HepG2 (cell line): ENCODE measurements around the gene UST. TPM values are rescaled to one million over a fixed set of nuclear protein-coding genes. Genes with fewer than 3 reads are reported as not detected.

Experiments used
- ATAC-seq: fragments of 200-7000 bp; cut with Tn5 transposase; 3 replicates; pipeline ENCODE4 v1.9.1; 2020; ENCODE audit warnings: mild to moderate bottlenecking, moderate library complexity
- BruUV-seq: library from RNA; stranded (reverse); fragments of 400-500 nt; replicated peaks from 2 replicates; lab custom pipeline; 2021; lab: Mats Ljungman, UMichigan
- CTCF ChIA-PET: fragments of 300-600 bp; formaldehyde crosslinking; extraction: SDS; loops from one replicate; lab custom pipeline; 2021; ENCODE audit warnings: low total read pairs, inconsistent platforms, low intra/inter-chr PET ratio; lab: Yijun Ruan, JAX
- POLR2A ChIA-PET: fragments of 350-600 bp; sonication (Branson Sonifier 250); formaldehyde crosslinking; loops from one replicate; lab custom pipeline; 2020; ENCODE audit warnings: antibody characterized with exemption, inconsistent platforms; lab: Yijun Ruan, JAX
- DNase-seq: peaks from one replicate; pipeline ENCODE4 v3.0.0-alpha.2; 2015; ENCODE audit warnings: low spot score
- FAIRE-seq: peaks from 3 replicates; lab custom pipeline; 2011; peaks lifted over from hg19 to GRCh38; lab: Jason Lieb, UNC
- H2AFZ ChIP-seq: one replicate; pipeline ENCODE4 v1.6.1; 2011; ENCODE audit warnings: low read length, inconsistent platforms
- H3K27ac ChIP-seq: fragments of 300-600 bp; 3 replicates; pipeline ENCODE4 v1.8.0; 2011; ENCODE audit warnings: mixed run types, mild to moderate bottlenecking, mixed read lengths, low read length, inconsistent platforms; ENCODE audit not compliant: insufficient read depth; ENCODE audit errors: extremely low read length
- H3K27me3 ChIP-seq, 2 experiments: fragments of 200-600 bp in 1 of 2; 2 replicates in 1 of 2; 3 replicates in 1 of 2; pipeline versions ENCODE4 v1.6.0 to v1.8.0; 2011; ENCODE audit warnings: low read length in 2 of 2, mild to moderate bottlenecking in 2 of 2, moderate library complexity in 2 of 2, inconsistent platforms in 1 of 2; ENCODE audit not compliant: insufficient read depth in 2 of 2, control insufficient read depth in 1 of 2
- H3K36me3 ChIP-seq, 2 experiments: fragments of 200-600 bp in 1 of 2; replicated peaks in 1 of 2; 2 replicates in 1 of 2; 3 replicates in 1 of 2; pipeline versions ENCODE4 v1.5.1 to v1.8.0; 2011; ENCODE audit warnings: low read length in 2 of 2, inconsistent platforms in 1 of 2; ENCODE audit not compliant: insufficient read depth in 2 of 2, control insufficient read depth in 1 of 2
- H3K4me1 ChIP-seq: 2 replicates; pipeline ENCODE4 v1.5.1; 2012; ENCODE audit warnings: low read length, inconsistent platforms; ENCODE audit not compliant: insufficient read depth
- H3K4me2 ChIP-seq: 2 replicates; pipeline ENCODE4 v1.6.0; 2011; ENCODE audit warnings: low read depth, low read length, inconsistent platforms
- H3K4me3 ChIP-seq, 3 experiments: fragments of 200-600 bp in 1 of 3; sonication (generic), shearing (Covaris generic) in 1 of 3; replicated peaks in 1 of 3; 2 replicates each; pipeline ENCODE4 v1.5.1; 2011 to 2016; ENCODE audit warnings: low read length in 3 of 3, inconsistent platforms in 2 of 3, low read depth in 2 of 3, mild to moderate bottlenecking in 2 of 3, control low read depth in 1 of 3, mixed read lengths in 1 of 3; ENCODE audit not compliant: insufficient read depth in 1 of 3
- H3K79me2 ChIP-seq: one replicate; pipeline ENCODE4 v1.6.1; 2011; ENCODE audit warnings: low read length, inconsistent platforms; ENCODE audit not compliant: insufficient read depth
- H3K9ac ChIP-seq: 2 replicates; pipeline ENCODE4 v1.6.0; 2011; ENCODE audit warnings: mild to moderate bottlenecking, low read depth, low read length, inconsistent platforms; ENCODE audit not compliant: insufficient read depth
- H3K9me3 ChIP-seq: 2 replicates; pipeline ENCODE4 v1.5.1; 2012; ENCODE audit warnings: mild to moderate bottlenecking, low read length
- H4K20me1 ChIP-seq: 2 replicates; pipeline ENCODE4 v1.6.0; 2011; ENCODE audit warnings: inconsistent platforms, mild to moderate bottlenecking, low read length, moderate library complexity; ENCODE audit not compliant: insufficient read depth
- BRD4 ChIP-seq: sonication (generic); formaldehyde crosslinking; IDR thresholded peaks from 2 replicates; pipeline ENCODE4 v1.4.0; 2020; ENCODE audit warnings: missing genetic modification reagents
- EZH2 ChIP-seq: conservative IDR thresholded peaks from 2 replicates; pipeline ENCODE4 v1.6.1; 2012; ENCODE audit warnings: mild to moderate bottlenecking, low read depth, low read length, moderate library complexity
- FIP1L1 ChIP-seq: fragments of 200-400 bp; formaldehyde crosslinking; IDR thresholded peaks from 2 replicates; pipeline ENCODE4 v1.6.1; 2018; ENCODE audit warnings: low read depth, mild to moderate bottlenecking, low read length, moderate library complexity, borderline replicate concordance; ENCODE audit not compliant: insufficient read depth
- HMG20B ChIP-seq: conservative IDR thresholded peaks from 2 replicates; pipeline ENCODE4 v1.6.1; 2016; ENCODE audit warnings: missing genetic modification reagents, missing compliant biosample characterization
- MEIS2 ChIP-seq: sonication (generic); formaldehyde crosslinking; IDR thresholded peaks from 2 replicates; pipeline ENCODE4 v1.9.0; 2021; ENCODE audit warnings: mild to moderate bottlenecking, missing genetic modification reagents
- PAWR ChIP-seq: sonication (generic); formaldehyde crosslinking; IDR thresholded peaks from 2 replicates; pipeline ENCODE4 v1.4.0; 2020; ENCODE audit warnings: missing genetic modification reagents, mild to moderate bottlenecking, borderline replicate concordance
- SIX4 ChIP-seq: sonication (generic); formaldehyde crosslinking; IDR thresholded peaks from 2 replicates; pipeline ENCODE4 v1.4.0; 2020; ENCODE audit warnings: missing genetic modification reagents
- SP140L ChIP-seq: sonication (generic); formaldehyde crosslinking; IDR thresholded peaks from 2 replicates; pipeline ENCODE4 v1.4.0; 2020; ENCODE audit warnings: missing genetic modification reagents, borderline replicate concordance
- ZBTB20 ChIP-seq: sonication (generic); formaldehyde crosslinking; IDR thresholded peaks from 2 replicates; pipeline ENCODE4 v1.8.1; 2023; ENCODE audit warnings: missing genetic modification reagents, low read depth, mild to moderate bottlenecking, borderline replicate concordance
- ZNF317 ChIP-seq: sonication (generic); formaldehyde crosslinking; IDR thresholded peaks from 2 replicates; pipeline ENCODE4 v1.5.0; 2020; ENCODE audit warnings: mild to moderate bottlenecking, missing genetic modification reagents
- ZNF550 ChIP-seq: sonication (generic); formaldehyde crosslinking; IDR thresholded peaks from 2 replicates; pipeline ENCODE4 v1.4.0; 2020; ENCODE audit warnings: mild to moderate bottlenecking, missing genetic modification reagents, borderline replicate concordance
- ZNF776 ChIP-seq: sonication (generic); formaldehyde crosslinking; IDR thresholded peaks from 2 replicates; pipeline ENCODE4 v1.4.0; 2020; ENCODE audit warnings: mild to moderate bottlenecking, missing genetic modification reagents
- ZNF883 ChIP-seq: sonication (generic); formaldehyde crosslinking; IDR thresholded peaks from 2 replicates; pipeline ENCODE4 v1.5.1; 2020; ENCODE audit warnings: mild to moderate bottlenecking, missing genetic modification reagents; ENCODE audit errors: not compliant biosample characterization
- WGBS: methylation state at CpG from one replicate; pipeline ENCODE4 v1.1.6; 2017; ENCODE audit warnings: low lambda C conversion rate; 5-methylcytosine and 5-hydroxymethylcytosine counted together
- in situ Hi-C: cut with HindIII; loops from 2 replicates; pipeline ENCODE4 v1.10.0; 2017; ENCODE audit warnings: low pct_unique_long_range_greater_than_20kb; ENCODE audit not compliant: extremely low pct_ligation_motif_present
- intact Hi-C: fragments of 100-400 bp; cut with micrococcal nuclease; formaldehyde crosslinking; loops from one replicate; pipeline ENCODE4 v1.10.0; 2022; ENCODE audit not compliant: unreplicated experiment
- polyA plus RNA-seq, 8 experiments: library from polyadenylated mRNA; depleted of rRNA in 3 of 8; stranded (reverse) in 7 of 8; unstranded in 1 of 8; fragments of >200 nt; fragmentation: Illumina TruSeq in 4 of 8; extraction: Trizol in 4 of 8; gene quantifications; 2 replicates each; pipeline versions ENCODE4 v1.2.1 to v1.2.3, GENCODE V29; 2011 to 2016; ENCODE audit warnings: low read depth in 4 of 8, missing spikeins in 1 of 8, mixed read lengths in 1 of 8; ENCODE audit not compliant: insufficient read depth in 1 of 8
- total RNA-seq, 5 experiments: library from RNA; depleted of rRNA; stranded (reverse); fragments of >200 nt; fragmentation: Illumina TruSeq; extraction: Trizol; gene quantifications; 2 replicates each; pipeline ENCODE4 v1.2.3, GENCODE V29; 2016; ENCODE audit warnings: low read depth in 1 of 5
- TF ChIP-seq, protein P1 (sequence below): sonication (generic); formaldehyde crosslinking; IDR thresholded peaks from 2 replicates; pipeline ENCODE4 v1.4.0; 2020; ENCODE audit warnings: missing genetic modification reagents, borderline replicate concordance
- TF ChIP-seq, protein P2 (sequence below): sonication (generic); formaldehyde crosslinking; IDR thresholded peaks from 2 replicates; pipeline ENCODE4 v1.5.0; 2020; ENCODE audit warnings: missing genetic modification reagents
- TF ChIP-seq, protein P3 (sequence below): IDR thresholded peaks from 2 replicates; pipeline ENCODE4 v1.6.1; 2016; ENCODE audit warnings: control low read depth

UST gene
- total and polyA plus RNA-seq, 2 of the 13 experiments (the other 11 are each of a cell fraction or from before 2014, with no cell fraction given) = 0.27 TPM; not detected in 1

DNA sequence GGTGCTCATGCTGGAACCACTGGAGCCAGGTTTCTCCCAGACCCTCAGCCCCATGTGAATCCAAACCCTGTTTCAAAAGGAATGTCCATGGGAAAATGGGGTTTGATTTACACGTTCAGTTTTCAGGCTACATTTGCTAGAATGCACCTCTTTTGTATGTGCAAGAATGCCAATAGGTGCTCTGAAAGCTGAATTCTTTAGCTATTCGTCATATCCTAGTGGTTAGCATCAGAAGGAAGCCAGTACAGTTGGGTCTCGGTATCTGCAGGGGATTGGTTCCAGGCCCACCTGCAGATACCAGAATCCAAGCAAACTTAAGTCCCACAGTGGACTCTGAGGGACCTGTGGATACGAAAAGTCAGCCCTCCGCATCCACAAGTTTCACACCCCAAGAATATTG lies 93.4 kb downstream of the UST start:
- Histone ChIP-seq H3K4me2 (no peak overlapping the region), H4K20me1 (no peaks in the 10 kb centered on the region), H3K27me3 (peaks cover 0 to 2% of the 10 kb centered on the region in 2 experiments; a peak in 1 of 5 replicates), H3K79me2 (no peaks in the 10 kb centered on the region), H3K4me1 (no peaks in the 10 kb centered on the region), H3K36me3 (no peaks in the 10 kb centered on the region), H3K4me3 (no peak overlapping the region), H2AFZ (no peak overlapping the region), H3K9ac (no peak overlapping the region), H3K9me3 (no peaks in the 10 kb centered on the region), H3K27ac (no peak overlapping the region)
- BruUV-seq = no TSS peak
- DNase-seq (no peak), ATAC-seq (no peak), FAIRE-seq (no peak)
- 37% methylated on average over 5 of the region's 5 CpGs for WGBS
- intact Hi-C loops (no loop called here), in situ Hi-C loops (no loop called here)
- ChIA-PET POLR2A (no interaction called here), CTCF (no interaction called here)
- TF ChIP-seq ZNF883 (no peak), SP140L (CRISPR knock-in tag) (no peak), FIP1L1 (no peak), ZNF550 (CRISPR knock-in tag) (no peak), HMG20B (CRISPR knock-in tag) (no peak), PAWR (CRISPR knock-in tag) (no peak), ZNF776 (CRISPR knock-in tag) (no peak), BRD4 (CRISPR knock-in tag) (no peak), EZH2 (no peak), SIX4 (CRISPR knock-in tag) (no peak), ZNF317 (no peak), ZBTB20 (no peak), MEIS2 (CRISPR knock-in tag) (no peak)
- TF ChIP-seq, protein P1, sequence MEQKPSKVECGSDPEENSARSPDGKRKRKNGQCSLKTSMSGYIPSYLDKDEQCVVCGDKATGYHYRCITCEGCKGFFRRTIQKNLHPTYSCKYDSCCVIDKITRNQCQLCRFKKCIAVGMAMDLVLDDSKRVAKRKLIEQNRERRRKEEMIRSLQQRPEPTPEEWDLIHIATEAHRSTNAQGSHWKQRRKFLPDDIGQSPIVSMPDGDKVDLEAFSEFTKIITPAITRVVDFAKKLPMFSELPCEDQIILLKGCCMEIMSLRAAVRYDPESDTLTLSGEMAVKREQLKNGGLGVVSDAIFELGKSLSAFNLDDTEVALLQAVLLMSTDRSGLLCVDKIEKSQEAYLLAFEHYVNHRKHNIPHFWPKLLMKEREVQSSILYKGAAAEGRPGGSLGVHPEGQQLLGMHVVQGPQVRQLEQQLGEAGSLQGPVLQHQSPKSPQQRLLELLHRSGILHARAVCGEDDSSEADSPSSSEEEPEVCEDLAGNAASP = no peak
- TF ChIP-seq, protein P2, sequence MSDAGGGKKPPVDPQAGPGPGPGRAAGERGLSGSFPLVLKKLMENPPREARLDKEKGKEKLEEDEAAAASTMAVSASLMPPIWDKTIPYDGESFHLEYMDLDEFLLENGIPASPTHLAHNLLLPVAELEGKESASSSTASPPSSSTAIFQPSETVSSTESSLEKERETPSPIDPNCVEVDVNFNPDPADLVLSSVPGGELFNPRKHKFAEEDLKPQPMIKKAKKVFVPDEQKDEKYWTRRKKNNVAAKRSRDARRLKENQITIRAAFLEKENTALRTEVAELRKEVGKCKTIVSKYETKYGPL (CRISPR knock-in tag) = no peak
- TF ChIP-seq, protein P3, sequence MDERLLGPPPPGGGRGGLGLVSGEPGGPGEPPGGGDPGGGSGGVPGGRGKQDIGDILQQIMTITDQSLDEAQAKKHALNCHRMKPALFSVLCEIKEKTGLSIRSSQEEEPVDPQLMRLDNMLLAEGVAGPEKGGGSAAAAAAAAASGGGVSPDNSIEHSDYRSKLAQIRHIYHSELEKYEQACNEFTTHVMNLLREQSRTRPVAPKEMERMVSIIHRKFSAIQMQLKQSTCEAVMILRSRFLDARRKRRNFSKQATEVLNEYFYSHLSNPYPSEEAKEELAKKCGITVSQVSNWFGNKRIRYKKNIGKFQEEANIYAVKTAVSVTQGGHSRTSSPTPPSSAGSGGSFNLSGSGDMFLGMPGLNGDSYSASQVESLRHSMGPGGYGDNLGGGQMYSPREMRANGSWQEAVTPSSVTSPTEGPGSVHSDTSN (CRISPR knock-in tag) = no peak
